Neuron (in vitro differentiated cells): ENCODE results near the gene MDGA2.

ENCODE experiments used
- H2AFZ ChIP-seq: one replicate; pipeline ENCODE4 v1.6.1; 2013; ENCODE audit warnings: low read depth, mild to moderate bottlenecking, inconsistent platforms, low read length, moderate library complexity
- H3K27me3 ChIP-seq: one replicate; pipeline ENCODE4 v1.6.1; 2013; ENCODE audit warnings: low read length; ENCODE audit not compliant: insufficient read depth
- H3K36me3 ChIP-seq: one replicate; pipeline ENCODE4 v1.6.1; 2013; ENCODE audit warnings: low read length; ENCODE audit not compliant: insufficient read depth
- H3K4me1 ChIP-seq: one replicate; pipeline ENCODE4 v1.6.1; 2013; ENCODE audit warnings: low read length; ENCODE audit not compliant: insufficient read depth
- H3K4me3 ChIP-seq: 2 replicates; pipeline ENCODE4 v1.5.1; 2013; ENCODE audit warnings: mild to moderate bottlenecking, low read length, moderate library complexity
- H3K9me3 ChIP-seq: one replicate; pipeline ENCODE4 v1.6.1; 2013; ENCODE audit warnings: low read length

The MDGA2 gene

DNA sequence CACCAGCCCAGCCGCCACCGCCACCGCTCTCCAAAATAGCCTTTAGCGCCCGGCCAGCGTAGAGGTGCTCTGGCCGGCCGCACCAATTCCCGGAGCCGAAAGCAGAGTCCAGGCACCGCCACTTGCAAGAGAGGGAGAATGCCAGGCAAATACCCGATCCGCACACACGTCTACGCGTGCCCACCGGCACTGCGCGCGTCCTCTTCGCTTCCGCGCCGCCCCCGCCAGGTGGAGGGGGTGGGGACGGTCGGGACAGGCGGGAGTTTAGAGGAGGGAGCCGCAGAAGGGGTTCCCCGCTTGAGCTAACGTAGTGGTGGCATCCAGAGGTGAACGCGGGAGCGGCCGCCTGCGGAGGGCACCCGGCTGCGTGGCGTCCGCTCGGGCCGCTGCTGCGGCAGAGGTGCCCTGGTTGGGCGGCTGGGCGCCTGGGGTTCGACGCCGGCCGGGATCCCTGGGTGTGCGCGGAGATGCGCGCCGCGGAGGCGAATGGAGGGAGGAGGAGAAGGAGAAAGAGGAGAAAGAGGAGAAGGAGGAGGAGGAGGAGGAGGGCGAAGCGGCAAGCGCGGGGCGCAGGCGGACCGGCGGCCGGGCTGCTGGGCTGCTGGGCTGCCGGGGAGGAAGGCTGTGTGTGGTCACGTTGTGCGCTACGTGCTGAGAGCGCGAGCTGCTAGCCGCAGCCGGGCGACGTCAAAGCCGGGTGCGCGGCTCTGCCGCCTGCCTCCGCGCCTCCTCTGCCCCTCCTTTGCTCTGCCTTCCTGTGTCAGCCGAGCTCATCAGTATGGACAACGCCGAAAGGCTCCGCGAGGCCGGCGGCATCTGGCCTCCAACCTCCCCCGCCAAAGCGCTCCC, at the start of gene MDGA2:
TSS of gene MDGA2 (minus strand) at position 140 of the 849 bp plus-strand sequence.
- Histone ChIP-seq H3K4me3 (peak within 1 kb of the TSS; percentile 62), H3K36me3 (no peaks in the 10 kb centered on the region), H2AFZ (peak within 1 kb of the TSS; percentile 99), H3K27me3 (no peaks in the 10 kb centered on the region), H3K4me1 (peaks cover 22% of the 10 kb centered on the region), H3K9me3 (no peaks in the 10 kb centered on the region)

DNA sequence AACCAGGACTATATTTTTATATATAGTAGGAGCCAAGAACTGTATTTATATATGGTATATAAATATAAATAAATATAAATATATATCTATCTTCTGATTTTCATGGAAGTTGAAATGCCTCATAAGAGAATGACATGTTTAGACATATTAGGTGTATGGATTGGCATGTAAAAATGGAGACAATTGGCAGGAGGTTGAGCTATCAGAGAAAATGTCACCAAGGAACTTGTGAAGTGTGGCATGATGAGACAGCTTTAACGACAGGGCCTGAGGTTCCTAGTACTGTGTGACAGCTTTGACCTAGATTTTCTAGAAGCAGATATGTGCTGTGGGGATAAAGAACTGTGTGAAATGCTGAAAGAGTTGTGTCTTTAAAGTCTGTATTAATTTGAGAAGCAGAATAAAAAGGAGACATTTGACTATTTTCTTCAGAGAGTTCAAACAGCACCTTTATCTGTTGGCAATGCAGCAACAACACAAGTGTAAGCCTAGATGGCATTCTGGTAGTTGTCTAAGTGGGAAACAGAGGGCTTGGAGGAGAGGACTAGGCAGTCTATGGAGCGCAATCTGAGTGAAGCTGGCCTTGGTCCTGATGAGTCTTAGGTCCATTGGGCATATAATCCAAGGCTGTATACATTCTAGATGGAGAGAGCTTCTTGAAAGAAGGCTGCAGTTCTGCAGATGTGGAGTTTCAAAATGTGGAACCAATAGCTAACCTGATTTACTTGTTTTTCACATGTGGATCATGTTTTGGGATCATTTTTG, 47.7 kb upstream of the MDGA2 start:
- H3K4me3 ChIP-seq: no peak overlapping the region
- H3K4me1 ChIP-seq: no peaks in the 10 kb centered on the region
- H2AFZ ChIP-seq: no peak overlapping the region
- H3K27me3 ChIP-seq: no peaks in the 10 kb centered on the region
- H3K36me3 ChIP-seq: no peaks in the 10 kb centered on the region
- no peaks in the 10 kb centered on the region for H3K9me3 ChIP-seq

DNA sequence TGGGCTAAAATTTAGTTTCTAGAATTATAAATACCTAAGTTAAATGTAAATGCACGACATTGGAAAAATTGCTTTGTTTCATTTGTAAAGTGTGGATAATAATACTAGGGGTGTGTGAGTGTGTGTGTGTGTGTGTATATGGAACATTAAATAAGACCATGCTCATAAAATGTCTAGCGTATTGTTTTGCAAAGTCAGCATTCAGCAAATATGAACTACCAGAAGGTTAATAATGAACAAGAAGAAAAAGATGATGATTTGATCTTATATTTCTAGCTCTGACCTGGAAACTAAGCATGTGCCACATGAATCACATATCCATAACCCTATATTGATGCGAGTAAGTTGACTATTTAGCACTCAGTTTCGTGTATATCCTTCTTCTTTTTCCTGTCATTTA, 44.9 kb upstream of the MDGA2 start:
- Histone ChIP-seq H3K27me3 (no peaks in the 10 kb centered on the region), H3K4me1 (no peaks in the 10 kb centered on the region), H3K4me3 (no peak overlapping the region), H3K9me3 (no peaks in the 10 kb centered on the region), H3K36me3 (no peaks in the 10 kb centered on the region), H2AFZ (no peak overlapping the region)

DNA sequence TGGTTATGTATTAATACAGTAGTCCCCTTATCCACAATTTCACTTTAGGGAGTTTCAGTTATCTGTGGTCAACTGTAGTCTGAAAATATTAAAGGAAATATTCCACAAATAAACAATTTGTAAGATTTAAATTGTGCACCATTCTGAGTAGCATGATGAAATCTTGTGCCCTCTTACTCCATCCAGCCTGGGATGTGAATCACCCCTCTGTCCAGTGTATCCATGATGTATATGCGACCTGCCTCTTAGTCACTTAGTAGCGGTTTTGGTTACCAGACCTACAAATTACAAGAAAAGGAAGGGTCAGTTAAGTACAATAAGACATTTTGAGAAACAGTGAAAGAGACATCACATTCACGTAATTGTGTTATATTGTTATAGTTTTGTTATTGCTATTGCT, 39.9 kb upstream of the MDGA2 start:
- no peaks in the 10 kb centered on the region for H3K9me3 ChIP-seq
- no peaks in the 10 kb centered on the region for H3K36me3 ChIP-seq
- H3K4me1 ChIP-seq: no peaks in the 10 kb centered on the region
- H2AFZ ChIP-seq: no peak overlapping the region
- no peak overlapping the region for H3K4me3 ChIP-seq
- H3K27me3 ChIP-seq: no peaks in the 10 kb centered on the region

- no peaks in the 10 kb centered on the region for H3K36me3 ChIP-seq
- H3K4me1 ChIP-seq: no peaks in the 10 kb centered on the region
- H3K9me3 ChIP-seq: no peaks in the 10 kb centered on the region
- no peak overlapping the region for H2AFZ ChIP-seq
- H3K4me3 ChIP-seq: no peak overlapping the region
- H3K27me3 ChIP-seq: no peaks in the 10 kb centered on the region
Observed at GRCh38 chr14:47710581-47710980, 35.2 kb upstream of the MDGA2 start.

DNA sequence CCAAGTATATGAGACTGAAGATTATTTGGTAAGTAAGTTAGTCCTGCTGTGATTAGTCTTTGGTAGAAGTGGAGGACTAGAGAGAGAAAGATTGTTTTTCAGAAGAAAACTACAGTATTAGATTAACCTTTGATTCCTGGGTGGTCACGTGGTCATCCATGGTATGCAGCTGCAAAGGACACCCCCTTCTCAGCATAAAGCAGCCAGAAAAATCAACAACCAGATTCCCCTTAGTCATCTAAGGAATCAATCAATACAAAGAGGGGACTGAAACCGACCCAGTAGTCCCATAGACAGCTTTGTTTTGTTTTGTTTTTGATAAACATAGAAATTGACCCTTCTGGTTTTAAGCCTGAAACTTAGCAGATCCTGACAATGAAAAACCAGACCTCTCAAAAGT, 30.3 kb upstream of the MDGA2 start:
- no peaks in the 10 kb centered on the region for H3K9me3 ChIP-seq
- H2AFZ ChIP-seq: no peak overlapping the region
- no peaks in the 10 kb centered on the region for H3K36me3 ChIP-seq
- H3K27me3 ChIP-seq: no peaks in the 10 kb centered on the region
- no peaks in the 10 kb centered on the region for H3K4me1 ChIP-seq
- H3K4me3 ChIP-seq: no peak overlapping the region

- Histone ChIP-seq H3K36me3 (no peaks in the 10 kb centered on the region), H3K4me3 (no peak overlapping the region), H3K4me1 (no peaks in the 10 kb centered on the region), H3K9me3 (no peaks in the 10 kb centered on the region), H3K27me3 (no peaks in the 10 kb centered on the region), H2AFZ (no peak overlapping the region)
Observed at GRCh38 chr14:47691829-47692228, 16.4 kb upstream of the MDGA2 start.

GRCh38 chr14:47678993-47679392, 3.6 kb upstream of the MDGA2 start:
- H2AFZ ChIP-seq: no peak overlapping the region
- no peaks in the 10 kb centered on the region for H3K9me3 ChIP-seq
- peaks cover 11% of the 10 kb centered on the region for H3K4me1 ChIP-seq
- no peaks in the 10 kb centered on the region for H3K36me3 ChIP-seq
- no peaks in the 10 kb centered on the region for H3K27me3 ChIP-seq
- H3K4me3 ChIP-seq: no peak overlapping the region

- Histone ChIP-seq H3K4me3 (no peak overlapping the region), H2AFZ (no peak overlapping the region), H3K9me3 (no peaks in the 10 kb centered on the region), H3K4me1 (peaks cover 15% of the 10 kb centered on the region), H3K27me3 (no peaks in the 10 kb centered on the region), H3K36me3 (no peaks in the 10 kb centered on the region)
Observed at GRCh38 chr14:47678157-47678556, 2.8 kb upstream of the MDGA2 start.

DNA sequence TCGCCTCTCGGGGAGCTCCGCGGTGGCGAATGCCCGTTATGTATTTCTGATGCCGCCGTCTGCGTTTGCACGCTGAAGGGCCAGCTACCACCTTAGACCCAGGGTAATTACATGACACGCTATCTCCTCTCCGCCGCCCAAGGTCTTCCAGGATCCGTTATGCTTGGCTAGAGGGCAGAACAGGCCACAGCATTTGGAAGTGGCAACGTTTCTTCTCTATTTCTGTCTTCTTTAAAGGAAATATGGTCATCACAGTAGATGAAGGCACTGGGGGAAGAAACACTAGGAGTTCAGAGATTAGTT, 861 bp upstream of the MDGA2 start:
- H3K4me1 ChIP-seq: peaks cover 22% of the 10 kb centered on the region
- H2AFZ ChIP-seq: peak overlapping the region; percentile 99
- no peaks in the 10 kb centered on the region for H3K36me3 ChIP-seq
- H3K9me3 ChIP-seq: no peaks in the 10 kb centered on the region
- H3K27me3 ChIP-seq: no peaks in the 10 kb centered on the region
- H3K4me3 ChIP-seq: peak overlapping the region; percentile 62

- Histone ChIP-seq H3K27me3 (no peaks in the 10 kb centered on the region), H3K4me3 (peak overlapping the region; percentile 62), H3K4me1 (peaks cover 22% of the 10 kb centered on the region), H3K36me3 (no peaks in the 10 kb centered on the region), H3K9me3 (no peaks in the 10 kb centered on the region), H2AFZ (peak overlapping the region; percentile 99)
Observed at GRCh38 chr14:47674543-47675465, 601 bp downstream of the MDGA2 start.

- Histone ChIP-seq H3K4me3 (peak overlapping the region; percentile 62), H3K27me3 (no peaks in the 10 kb centered on the region), H3K4me1 (peaks cover 22% of the 10 kb centered on the region)
Observed at GRCh38 chr14:47674148-47674542, 1.3 kb downstream of the MDGA2 start.

More at GRCh38 chr14:47674148-47674542, 1.3 kb downstream of the MDGA2 start:
- Histone ChIP-seq H3K36me3 (no peaks in the 10 kb centered on the region), H2AFZ (peak overlapping the region; percentile 99), H3K9me3 (no peaks in the 10 kb centered on the region)
